ENCODE results near the gene OSTN. TPM values are rescaled to one million over a fixed set of nuclear protein-coding genes. Genes with fewer than 3 reads are reported as not detected.

The OSTN gene
- polyA plus RNA-seq, 1 donor from 2014 or later: 0.17 TPM

DNA sequence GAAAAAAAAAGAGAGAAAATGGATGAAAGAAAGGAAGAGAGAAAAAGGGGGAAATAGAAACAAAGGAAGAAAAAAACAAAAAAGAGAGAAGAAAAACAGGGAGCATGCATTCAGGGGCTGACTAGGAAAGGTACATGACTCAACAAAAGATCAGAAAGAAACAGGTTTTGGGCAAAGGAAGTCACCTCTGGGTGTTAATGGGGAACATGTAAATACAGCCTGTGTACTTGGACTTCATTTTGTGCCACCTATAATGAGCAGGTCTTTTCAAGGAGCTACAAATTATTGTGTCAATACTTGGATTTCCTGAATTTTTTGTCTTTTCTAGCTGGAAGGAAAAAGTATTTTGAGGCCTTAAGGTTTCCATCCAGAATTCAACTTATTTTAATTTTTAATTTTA, 76.7 kb downstream of the OSTN start:
- Histone ChIP-seq H3F3A (ENCODE audit: insufficient read depth, low read length, poor library complexity, severe bottlenecking) (no peaks in the 10 kb centered on the region), H3K9me2 (ENCODE audit: insufficient read depth, low read length) (no peaks in the 10 kb centered on the region), H3K9ac (ENCODE audit: low read length) (no peak overlapping the region), H3K27me3 (ENCODE audit: insufficient read depth, low read depth, low read length) (no peaks in the 10 kb centered on the region), H2AFZ (ENCODE audit: low read depth, low read length) (no peak overlapping the region), H3K36me3 (ENCODE audit: insufficient read depth, low read length) (no peaks in the 10 kb centered on the region), H3K9me3 (ENCODE audit: low read length) (no peaks in the 10 kb centered on the region), H3K4me2 (ENCODE audit: low read length) (no peak overlapping the region), H3K79me2 (replicated peaks; ENCODE audit: insufficient read depth, low read length) (no peaks in the 10 kb centered on the region), H4K20me1 (ENCODE audit: insufficient read depth) (no peaks in the 10 kb centered on the region), H3K4me3 (ENCODE audit: low read length) (no peak overlapping the region), H3K27ac (ENCODE audit: low read length) (no peak overlapping the region)
- TF ChIP-seq EZH2 (IDR thresholded peaks at IDR 0.05; ENCODE audit: borderline replicate concordance, insufficient read depth, low read length, poor library complexity, severe bottlenecking): no peak
- no peak for TF ChIP-seq TAF1 (IDR thresholded peaks at IDR 0.05; ENCODE audit: low read depth)
- TF ChIP-seq MXI1 (conservative IDR thresholded peaks at IDR 0.05; ENCODE audit: poor library complexity, severe bottlenecking): no peak
- TF ChIP-seq EP300 (conservative IDR thresholded peaks at IDR 0.05; ENCODE audit: poor library complexity, severe bottlenecking): no peak
- TF ChIP-seq SMC3 (conservative IDR thresholded peaks at IDR 0.05; ENCODE audit: poor library complexity): no peak
- no peak for TF ChIP-seq POLR2AphosphoS5 (IDR thresholded peaks at IDR 0.05)
- no peak for TF ChIP-seq RAD21 (conservative IDR thresholded peaks at IDR 0.05)
- no peak for TF ChIP-seq REST (IDR thresholded peaks at IDR 0.05; ENCODE audit: borderline replicate concordance)
- no peak for TF ChIP-seq CTCF (IDR thresholded peaks at IDR 0.05; ENCODE audit: poor library complexity, severe bottlenecking)

GRCh38 chr3:191280111-191280510, 81.1 kb downstream of the OSTN start:
- Histone ChIP-seq H3K27me3 (ENCODE audit: insufficient read depth, low read depth, low read length) (no peaks in the 10 kb centered on the region), H3K36me3 (ENCODE audit: insufficient read depth, low read length) (no peaks in the 10 kb centered on the region), H4K20me1 (ENCODE audit: insufficient read depth) (no peaks in the 10 kb centered on the region), H3K9me2 (ENCODE audit: insufficient read depth, low read length) (no peaks in the 10 kb centered on the region), H3K4me2 (ENCODE audit: low read length) (no peak overlapping the region), H3K9ac (ENCODE audit: low read length) (no peak overlapping the region), H3K4me3 (ENCODE audit: low read length) (no peak overlapping the region), H3F3A (ENCODE audit: insufficient read depth, low read length, poor library complexity, severe bottlenecking) (no peaks in the 10 kb centered on the region), H2AFZ (ENCODE audit: low read depth, low read length) (no peak overlapping the region), H3K79me2 (replicated peaks; ENCODE audit: insufficient read depth, low read length) (no peaks in the 10 kb centered on the region), H3K9me3 (ENCODE audit: low read length) (no peaks in the 10 kb centered on the region), H3K27ac (ENCODE audit: low read length) (no peak overlapping the region)
- no peak for TF ChIP-seq REST (IDR thresholded peaks at IDR 0.05; ENCODE audit: borderline replicate concordance)

Measured in neural cell (in vitro differentiated cells).